Measurements from ENCODE around the gene FBXW10B.
"Not testable (repeated sequence)": the region's sequence is repeated elsewhere in the genome, so short reads cannot be mapped to it uniquely, and the experiment has no call there.

Gene FBXW10B

DNA sequence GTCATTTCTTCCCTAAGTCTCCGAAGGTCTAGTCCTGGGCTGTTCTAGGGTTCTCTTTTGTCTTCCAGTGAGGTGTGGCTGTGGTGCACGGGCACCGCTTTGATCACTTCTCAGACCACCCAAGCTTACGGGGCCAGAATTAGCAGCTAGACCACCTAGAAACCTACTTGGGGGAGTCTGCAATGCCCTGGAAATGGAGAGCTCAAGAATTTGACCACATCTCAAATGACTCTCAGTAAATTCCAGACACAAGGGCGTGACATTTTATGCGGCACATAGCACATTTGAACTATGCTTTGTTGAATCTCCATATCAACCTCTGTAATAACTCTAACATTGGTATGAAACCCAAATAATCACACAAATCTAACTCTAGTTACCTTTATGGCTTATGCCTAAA lies 39.7 kb upstream of the FBXW10B start:
- TF ChIP-seq, protein P1, sequence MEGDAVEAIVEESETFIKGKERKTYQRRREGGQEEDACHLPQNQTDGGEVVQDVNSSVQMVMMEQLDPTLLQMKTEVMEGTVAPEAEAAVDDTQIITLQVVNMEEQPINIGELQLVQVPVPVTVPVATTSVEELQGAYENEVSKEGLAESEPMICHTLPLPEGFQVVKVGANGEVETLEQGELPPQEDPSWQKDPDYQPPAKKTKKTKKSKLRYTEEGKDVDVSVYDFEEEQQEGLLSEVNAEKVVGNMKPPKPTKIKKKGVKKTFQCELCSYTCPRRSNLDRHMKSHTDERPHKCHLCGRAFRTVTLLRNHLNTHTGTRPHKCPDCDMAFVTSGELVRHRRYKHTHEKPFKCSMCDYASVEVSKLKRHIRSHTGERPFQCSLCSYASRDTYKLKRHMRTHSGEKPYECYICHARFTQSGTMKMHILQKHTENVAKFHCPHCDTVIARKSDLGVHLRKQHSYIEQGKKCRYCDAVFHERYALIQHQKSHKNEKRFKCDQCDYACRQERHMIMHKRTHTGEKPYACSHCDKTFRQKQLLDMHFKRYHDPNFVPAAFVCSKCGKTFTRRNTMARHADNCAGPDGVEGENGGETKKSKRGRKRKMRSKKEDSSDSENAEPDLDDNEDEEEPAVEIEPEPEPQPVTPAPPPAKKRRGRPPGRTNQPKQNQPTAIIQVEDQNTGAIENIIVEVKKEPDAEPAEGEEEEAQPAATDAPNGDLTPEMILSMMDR (IDR thresholded peaks at IDR 0.05; ENCODE audit: extremely low read depth, insufficient read depth, missing control alignments), result no peak
- DNase-seq (ENCODE audit: low spot score), result no peak
- in situ Hi-C loops (cut with MboI; ENCODE audit: low pct_unique_long_range_greater_than_20kb, low sequenced_read_pairs, unreplicated experiment), result no loop called here

DNA sequence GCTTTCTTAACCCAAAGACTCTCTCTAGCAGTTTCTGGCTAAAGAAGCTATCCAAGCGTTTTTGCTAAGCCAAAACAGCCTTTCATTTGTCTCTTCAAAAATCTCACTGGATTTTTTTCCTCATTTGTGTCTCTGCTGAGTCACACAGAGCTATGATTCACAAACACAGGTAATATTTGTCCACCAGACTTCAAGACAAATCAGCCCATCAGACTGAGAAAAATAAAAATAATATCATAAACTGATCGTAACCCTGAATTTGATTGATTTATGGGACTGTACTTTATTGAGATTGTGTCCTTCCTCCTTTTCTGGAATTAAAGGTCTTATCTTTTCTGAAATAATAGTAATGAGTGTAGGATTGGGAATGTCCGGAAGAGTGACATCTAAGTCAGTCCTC lies 38.8 kb upstream of the FBXW10B start:
- no peak for DNase-seq (ENCODE audit: low spot score)
- TF ChIP-seq, protein P1 (IDR thresholded peaks at IDR 0.05; ENCODE audit: extremely low read depth, insufficient read depth, missing control alignments), result no peak
- in situ Hi-C loops (cut with MboI; ENCODE audit: low pct_unique_long_range_greater_than_20kb, low sequenced_read_pairs, unreplicated experiment), result no loop called here

DNA sequence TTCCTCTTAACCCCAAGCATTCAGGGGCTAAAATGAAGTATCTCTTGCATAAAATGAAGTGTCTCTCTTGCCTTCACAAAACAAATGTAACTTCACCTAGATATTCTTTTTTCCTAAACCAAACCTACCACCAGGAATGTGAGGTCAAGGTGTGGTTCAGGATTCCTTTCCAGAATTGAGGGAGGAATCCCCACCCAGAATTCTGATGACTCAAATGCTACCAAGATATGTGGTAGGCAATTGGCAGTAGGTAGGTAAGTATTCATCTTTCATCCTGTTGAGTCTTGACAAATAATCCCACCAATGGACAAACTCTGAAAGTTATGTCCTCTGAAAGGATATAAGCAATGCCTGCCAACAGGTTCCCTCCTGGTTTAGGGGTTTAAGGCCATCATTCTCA lies 38.4 kb upstream of the FBXW10B start:
- no peak for DNase-seq (ENCODE audit: low spot score)
- in situ Hi-C loops (cut with MboI; ENCODE audit: low pct_unique_long_range_greater_than_20kb, low sequenced_read_pairs, unreplicated experiment), result no loop called here
- TF ChIP-seq, protein P1 (IDR thresholded peaks at IDR 0.05; ENCODE audit: extremely low read depth, insufficient read depth, missing control alignments), result no peak

DNA sequence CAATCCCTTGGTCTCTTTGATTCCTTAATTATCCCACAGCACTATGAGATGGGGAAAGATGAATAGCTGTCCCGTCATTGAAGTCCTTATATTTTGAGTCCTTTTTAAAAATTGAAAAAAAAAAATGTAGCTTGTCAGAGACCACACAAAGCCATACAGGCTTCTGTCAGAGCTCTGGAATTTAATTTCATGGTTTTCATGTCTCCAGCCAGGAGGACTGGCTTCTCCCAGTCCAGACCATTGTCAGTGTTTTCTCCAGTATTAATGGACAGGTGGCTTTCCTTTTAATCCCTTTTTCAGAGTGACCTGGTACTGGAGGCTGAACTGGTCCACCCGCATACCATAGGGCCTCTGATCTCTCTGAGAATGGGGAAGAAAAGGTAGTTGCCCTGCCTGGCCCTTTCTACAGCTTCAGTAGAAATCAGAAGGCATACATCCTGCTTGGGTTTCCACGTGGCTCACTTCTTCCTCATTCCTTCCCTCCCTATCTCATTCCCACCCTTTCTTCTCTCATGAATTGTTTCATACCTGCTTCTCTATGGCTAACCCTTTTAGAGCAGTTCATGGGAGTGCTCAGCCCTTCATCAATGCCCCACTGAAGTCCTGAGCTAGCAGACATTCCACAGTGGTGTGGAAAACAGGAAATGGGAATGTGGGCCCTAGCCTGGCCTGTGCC lies 35.5 kb upstream of the FBXW10B start:
- TF ChIP-seq, protein P1 (IDR thresholded peaks at IDR 0.05; ENCODE audit: extremely low read depth, insufficient read depth, missing control alignments), result no peak
- in situ Hi-C loops (cut with MboI; ENCODE audit: low pct_unique_long_range_greater_than_20kb, low sequenced_read_pairs, unreplicated experiment), result no loop called here
- no peak for DNase-seq (ENCODE audit: low spot score)

DNA sequence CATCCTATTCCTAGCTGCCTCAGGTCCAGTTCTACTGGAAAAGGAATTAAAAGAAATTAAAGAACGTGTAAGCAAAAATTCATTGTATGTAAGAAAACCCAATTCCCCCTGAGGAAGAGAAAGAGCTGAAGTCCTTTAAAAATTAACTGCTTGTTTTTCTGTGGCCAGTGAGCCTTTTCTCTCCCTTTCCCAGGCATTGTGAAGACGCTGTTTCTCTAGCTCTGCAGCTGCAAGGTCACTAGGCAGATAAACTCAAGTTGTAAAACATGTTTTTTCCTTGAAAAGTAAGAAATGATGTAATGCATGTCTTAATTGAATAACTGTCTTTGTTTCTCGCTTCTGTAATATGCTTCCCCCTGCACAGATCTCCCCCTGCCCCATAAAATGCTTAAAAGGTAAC lies 34.9 kb upstream of the FBXW10B start:
- DNase-seq (ENCODE audit: low spot score); in situ Hi-C loops (cut with MboI; ENCODE audit: low pct_unique_long_range_greater_than_20kb, low sequenced_read_pairs, unreplicated experiment): not testable (repeated sequence)

DNA sequence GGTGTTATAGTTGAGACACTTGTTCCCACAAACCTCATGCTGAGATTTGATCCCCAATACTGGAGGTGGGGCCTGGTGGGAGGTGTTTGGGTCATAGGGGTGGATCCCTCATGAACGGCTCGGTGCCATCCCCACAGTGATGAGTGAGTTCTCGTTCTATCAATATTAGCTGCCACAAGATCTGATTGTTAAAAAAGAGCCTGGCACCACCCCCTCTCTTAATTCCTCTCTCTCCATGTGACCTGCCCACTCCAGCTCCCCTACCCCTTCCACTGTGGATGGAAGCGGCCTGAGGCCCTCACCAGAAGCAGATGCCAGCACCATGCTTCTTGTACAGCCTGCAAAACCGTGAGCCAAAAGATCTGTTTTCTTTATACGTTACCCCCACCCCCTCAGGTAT lies 33.5 kb upstream of the FBXW10B start:
- in situ Hi-C loops (cut with MboI; ENCODE audit: low pct_unique_long_range_greater_than_20kb, low sequenced_read_pairs, unreplicated experiment), result no loop called here
- DNase-seq (ENCODE audit: low spot score), result no peak
- TF ChIP-seq, protein P1 (IDR thresholded peaks at IDR 0.05; ENCODE audit: extremely low read depth, insufficient read depth, missing control alignments), result no peak

DNA sequence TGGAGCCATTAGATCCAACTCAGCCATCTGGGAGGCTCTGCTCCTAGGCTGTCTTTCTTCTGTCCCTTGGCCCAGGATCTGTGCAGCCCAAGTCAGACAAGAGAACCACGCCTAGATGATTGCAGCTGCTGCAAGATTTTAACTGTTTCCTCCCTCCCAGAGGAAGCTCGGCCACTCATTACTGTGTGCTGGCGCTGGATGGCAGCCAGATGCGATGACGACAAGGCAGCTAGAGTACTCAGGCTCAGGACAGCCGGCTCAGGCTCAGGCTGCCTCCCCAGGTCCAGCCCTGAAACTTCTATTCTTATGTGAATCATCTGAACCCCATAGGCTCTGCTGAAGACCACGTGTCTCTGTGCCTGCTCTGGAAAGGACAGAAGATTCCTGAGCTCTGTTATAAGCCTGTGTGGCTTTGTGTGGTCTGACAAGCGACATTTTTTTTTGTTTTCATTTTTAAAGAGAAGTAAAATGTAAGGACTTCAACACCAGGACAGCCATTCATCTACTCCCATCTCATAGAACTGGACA lies 32.1 kb upstream of the FBXW10B start:
- DNase-seq (ENCODE audit: low spot score), result peak; percentile 34
- TF ChIP-seq, protein P1 (IDR thresholded peaks at IDR 0.05; ENCODE audit: extremely low read depth, insufficient read depth, missing control alignments), result no peak
- in situ Hi-C loops (cut with MboI; ENCODE audit: low pct_unique_long_range_greater_than_20kb, low sequenced_read_pairs, unreplicated experiment), result no loop called here

Measured in GM13977 (cell line).